IPS-NIHi7 (cell line): ENCODE measurements around the gene PRCC.
"Not testable (repeated sequence)": the region's sequence is repeated elsewhere in the genome, so short reads cannot be mapped to it uniquely, and the experiment has no call there.

Experiments used
- DNase-seq: peaks from one replicate; pipeline ENCODE4 v3.0.0; 2012; ENCODE audit warnings: mixed read lengths; ENCODE audit errors: extremely low spot score

The PRCC gene

DNA sequence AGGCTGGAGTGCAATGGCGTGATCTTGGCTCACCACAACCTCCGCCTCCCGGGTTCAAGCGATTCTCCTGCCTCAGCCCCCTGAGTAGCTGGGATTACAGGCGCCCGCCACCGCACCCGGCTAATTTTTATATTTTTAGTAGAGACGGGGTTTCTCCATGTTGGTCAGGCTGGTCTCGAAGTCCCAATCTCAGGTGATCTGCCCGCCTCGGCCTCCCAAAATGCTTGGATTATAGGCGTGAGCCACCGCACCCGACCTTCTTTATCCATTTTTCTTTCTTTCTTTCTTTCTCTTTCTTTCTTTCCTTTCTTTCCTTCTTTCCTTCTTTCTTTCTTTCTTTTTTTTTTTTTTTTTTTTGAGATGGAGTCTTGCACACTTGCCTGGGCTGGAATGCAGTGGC lies 2.2 kb upstream of the PRCC start:
- not testable (repeated sequence) for DNase-seq

DNA sequence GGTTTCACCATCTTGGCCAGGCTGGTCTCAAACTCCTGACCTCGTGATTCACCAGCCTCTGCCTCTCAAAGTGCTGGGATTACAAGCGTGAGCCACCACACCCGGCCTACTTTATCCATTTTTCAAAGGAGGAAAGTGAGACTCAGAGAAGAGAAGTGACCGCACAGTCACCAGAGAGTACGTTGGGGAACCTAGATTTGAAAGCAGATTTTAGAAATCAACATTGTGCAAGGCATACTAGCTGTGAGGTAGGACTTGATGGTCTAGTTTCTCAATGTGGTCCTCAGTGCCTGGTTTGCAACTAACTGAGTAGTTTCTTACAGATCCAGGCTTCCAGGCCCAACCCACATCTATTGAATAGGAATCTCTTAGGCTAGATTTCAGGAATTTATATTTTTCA lies 1.7 kb upstream of the PRCC start:
- no peak for DNase-seq

DNA sequence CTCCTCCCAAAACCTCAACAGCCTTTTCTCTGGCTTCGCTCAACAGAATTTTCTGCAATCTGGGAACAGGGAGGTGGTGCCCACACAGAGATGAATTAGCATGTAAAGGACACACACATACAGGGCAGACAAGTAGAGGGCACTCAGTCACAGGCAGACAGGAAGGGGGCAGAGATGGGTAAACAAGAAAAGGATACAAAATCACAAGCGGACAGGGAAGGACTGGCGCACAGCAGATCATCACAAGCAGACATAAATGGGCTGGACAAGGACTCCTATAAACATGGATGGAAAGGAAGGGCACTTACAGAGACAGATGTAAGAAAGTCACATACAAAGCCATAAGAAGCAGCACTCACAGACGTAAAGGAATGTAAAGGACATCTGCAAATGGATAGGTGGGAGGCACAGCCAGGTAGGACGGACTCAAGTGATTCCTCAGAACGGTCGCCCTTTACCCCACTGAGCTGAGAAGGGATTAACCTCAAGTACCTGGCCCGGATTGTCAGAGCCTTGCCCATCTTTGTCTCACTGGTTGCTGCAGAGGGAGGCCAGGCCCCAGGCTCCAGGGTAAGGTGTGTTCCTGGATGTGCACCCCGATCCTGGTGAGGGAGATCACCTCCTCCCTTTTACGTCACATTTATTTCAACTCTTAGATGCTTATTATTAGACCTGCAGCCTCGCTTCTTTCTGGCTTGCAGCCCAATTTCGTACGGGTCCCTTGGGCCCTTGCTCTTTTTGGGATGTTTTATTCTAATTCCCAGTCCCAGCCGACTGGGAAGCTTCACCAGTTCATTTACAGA lies 836 bp upstream of the PRCC start:
- no peak for DNase-seq

GRCh38 chr1:156767879-156768604 lies 707 bp downstream of the PRCC start:
- no peak for DNase-seq

- no peak for DNase-seq
Observed at GRCh38 chr1:156768610-156769295, 1.4 kb downstream of the PRCC start.

GRCh38 chr1:156772222-156772621 lies 4.9 kb downstream of the PRCC start:
- no peak for DNase-seq

- no peak for DNase-seq
Observed at GRCh38 chr1:156772728-156773497, 5.6 kb downstream of the PRCC start.

- DNase-seq = no peak
Observed at GRCh38 chr1:156773607-156774006, 6.3 kb downstream of the PRCC start.

DNA sequence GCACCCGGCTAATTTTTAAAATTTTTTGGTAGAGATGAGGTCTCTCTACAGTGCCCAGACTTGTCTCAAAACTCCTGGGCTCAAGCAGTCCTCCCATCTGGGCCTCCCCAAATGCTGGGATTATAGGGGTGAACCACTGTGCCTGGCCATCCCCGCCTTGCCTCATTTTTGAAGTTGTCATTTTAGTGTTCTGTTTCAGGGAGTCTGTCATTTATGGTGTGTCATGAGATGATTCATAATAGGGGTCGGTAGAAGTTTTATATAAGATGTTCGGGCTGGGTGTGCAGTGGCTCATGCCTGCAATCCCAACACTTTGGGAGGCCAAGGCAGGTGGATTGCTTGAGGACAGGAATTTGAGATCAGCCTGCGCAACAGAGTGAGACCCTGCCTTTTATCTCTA lies 8.5 kb downstream of the PRCC start:
- no peak for DNase-seq

GRCh38 chr1:156776942-156777341 lies 9.6 kb downstream of the PRCC start:
- DNase-seq = no peak

DNA sequence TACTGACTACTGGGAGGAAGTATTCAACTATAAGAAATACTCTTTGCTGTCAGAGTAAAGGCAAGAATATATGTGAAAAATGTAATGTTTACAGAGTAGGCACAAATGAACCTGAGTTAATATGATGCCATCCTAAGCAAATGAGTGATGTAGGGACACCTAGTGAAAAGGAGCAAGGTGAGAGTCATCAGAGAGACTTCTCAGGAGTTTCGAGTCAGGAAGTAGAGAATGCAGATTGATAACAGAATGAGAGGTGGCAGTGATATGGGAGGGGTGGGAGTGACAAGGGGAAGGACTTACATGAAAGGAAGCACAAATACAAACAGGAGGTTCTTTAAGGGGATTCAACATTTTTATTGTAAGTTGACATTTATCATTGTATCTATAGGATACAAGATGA lies 10.2 kb downstream of the PRCC start:
- no peak for DNase-seq

DNA sequence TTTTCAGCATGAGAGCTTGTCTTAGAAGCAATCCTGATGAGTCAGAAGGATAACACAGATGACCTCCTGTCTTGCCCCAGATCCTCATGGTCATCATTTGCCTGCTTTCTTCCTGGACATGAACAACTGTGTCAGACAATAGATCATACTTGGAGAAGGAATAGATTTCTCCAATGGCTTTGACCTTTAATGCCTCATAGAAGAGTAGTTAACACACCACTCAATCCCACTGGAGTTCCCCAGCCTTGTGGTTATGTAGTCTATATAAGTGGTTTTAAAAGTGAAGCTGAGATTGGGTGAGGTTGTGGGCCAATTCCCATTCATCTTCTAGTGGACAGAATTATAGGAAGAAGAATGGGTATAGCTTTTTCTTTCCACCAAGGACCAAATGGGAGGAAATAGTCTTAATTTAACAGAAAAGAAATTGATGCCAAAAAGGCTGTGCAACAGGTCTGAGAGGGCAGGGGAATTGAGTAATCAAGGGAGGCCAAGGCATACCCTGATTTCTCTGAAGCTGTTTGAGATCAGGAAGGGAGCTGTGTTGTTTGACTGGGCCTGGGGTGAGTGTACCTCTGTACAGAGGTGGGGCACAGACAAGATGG lies 14.4 kb downstream of the PRCC start:
- DNase-seq = no peak

- no peak for DNase-seq
Observed at GRCh38 chr1:156785458-156785857, 18.1 kb downstream of the PRCC start.

DNA sequence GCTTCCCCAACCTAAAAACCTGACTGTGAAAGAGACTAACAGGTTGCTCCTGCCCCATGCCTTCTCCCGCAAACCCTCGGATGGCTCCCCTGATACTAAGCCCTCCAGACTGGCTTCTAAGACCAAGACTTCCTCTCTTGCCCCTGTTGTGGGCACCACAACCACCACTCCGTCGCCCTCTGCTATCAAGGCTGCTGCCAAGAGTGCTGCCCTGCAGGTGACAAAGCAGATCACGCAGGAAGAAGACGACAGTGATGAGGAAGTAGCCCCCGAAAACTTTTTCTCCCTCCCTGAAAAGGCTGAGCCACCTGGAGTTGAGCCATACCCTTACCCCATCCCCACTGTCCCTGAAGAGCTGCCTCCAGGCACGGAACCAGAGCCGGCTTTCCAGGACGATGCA lies 19.3 kb downstream of the PRCC start:
- no peak for DNase-seq

DNA sequence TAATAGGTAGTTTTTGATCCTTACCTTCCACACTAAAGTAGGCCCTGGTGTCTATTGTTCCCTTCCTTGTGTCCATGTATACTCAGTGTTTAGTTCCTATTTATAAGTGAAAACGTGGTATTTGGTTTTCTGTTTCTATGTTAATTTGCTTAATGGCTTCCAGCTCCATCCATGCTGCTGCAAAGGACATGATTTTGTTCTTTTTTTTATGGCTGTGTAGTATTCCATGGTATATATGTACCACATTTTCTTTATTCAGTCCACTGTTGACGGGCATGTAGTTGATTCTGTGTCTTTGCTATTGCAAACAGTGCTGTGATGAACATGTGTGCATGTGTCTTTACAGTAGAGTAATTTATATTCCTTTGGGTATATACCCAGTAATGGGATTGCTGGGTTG lies 20.8 kb downstream of the PRCC start:
- DNase-seq = no peak

- DNase-seq = no peak
Observed at GRCh38 chr1:156789621-156790318, 22.4 kb downstream of the PRCC start.

GRCh38 chr1:156794506-156795373 lies 27.4 kb downstream of the PRCC start:
- no peak for DNase-seq

DNA sequence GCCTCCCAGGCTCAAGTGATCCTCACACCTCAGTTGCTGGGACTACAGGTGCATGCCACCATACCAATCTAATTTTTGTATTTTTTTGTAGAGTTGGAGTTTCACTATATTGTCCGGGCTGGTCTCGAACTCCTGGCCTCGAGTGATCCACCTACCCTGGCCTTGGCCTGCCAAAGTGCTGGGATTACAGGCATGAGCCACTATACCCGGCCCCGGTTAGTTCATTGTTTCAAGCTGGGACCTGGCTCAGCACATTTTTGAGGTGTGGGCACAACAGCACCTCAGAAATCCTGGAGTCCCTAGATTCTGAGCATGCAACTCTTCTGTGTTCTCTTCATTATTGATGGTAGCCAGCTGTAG lies 28.0 kb downstream of the PRCC start:
- DNase-seq = no peak

GRCh38 chr1:156795787-156796186 lies 28.5 kb downstream of the PRCC start:
- DNase-seq = no peak
